A549 (cell line): Measurements from ENCODE around the gene KCNQ1OT1.

Experiments used
- BHLHE40 ChIP-seq: IDR thresholded peaks from 2 replicates; pipeline ENCODE4 v1.6.1; 2012; ENCODE audit warnings: low read depth, low read length, inconsistent platforms
- CHD2 ChIP-seq: fragments of 150-350 bp; IDR thresholded peaks from 2 replicates; pipeline ENCODE4 v1.6.1; 2014; ENCODE audit warnings: low read length; ENCODE audit not compliant: partially characterized antibody
- CHD4 ChIP-seq: fragments of 200-600 bp; sonication (generic); IDR thresholded peaks from 2 replicates; pipeline ENCODE4 v1.6.1; 2016; ENCODE audit warnings: antibody characterized with exemption, mild to moderate bottlenecking, borderline replicate concordance
- EP300 ChIP-seq, 2 experiments: fragments of >200 bp; sonication (Bioruptor Twin); formaldehyde crosslinking; IDR thresholded peaks; 2 replicates in 1 of 2; 3 replicates in 1 of 2; pipeline ENCODE4 v1.6.1; 2016 to 2017
- JUN ChIP-seq, 2 experiments: fragments of >200 bp; sonication (Bioruptor Twin); formaldehyde crosslinking; IDR thresholded peaks; 2 replicates in 1 of 2; 3 replicates in 1 of 2; pipeline ENCODE4 v1.6.1; 2016 to 2017
- NPAS2 ChIP-seq: fragments of 250-450 bp; sonication (Bioruptor Pico); IDR thresholded peaks from 2 replicates; pipeline ENCODE4 v1.8.0; 2022; ENCODE audit warnings: mild to moderate bottlenecking, moderate library complexity, borderline replicate concordance
- NR3C1 ChIP-seq: fragments of >200 bp; sonication (Bioruptor Twin); formaldehyde crosslinking; IDR thresholded peaks from 3 replicates; pipeline ENCODE4 v1.6.1; 2017
- POLR2A ChIP-seq: IDR thresholded peaks from 2 replicates; pipeline ENCODE4 v1.6.1; 2012; ENCODE audit warnings: mild to moderate bottlenecking, low read length
- RAD21 ChIP-seq, 2 experiments: fragments of >200 bp in 1 of 2; sonication (Bioruptor Twin) in 1 of 2; formaldehyde crosslinking in 1 of 2; IDR thresholded peaks in 1 of 2; conservative IDR thresholded peaks in 1 of 2; 2 replicates in 1 of 2; 3 replicates in 1 of 2; pipeline ENCODE4 v1.6.1; 2012 to 2018; ENCODE audit warnings: inconsistent platforms in 1 of 2
- REST ChIP-seq: fragments of 200-600 bp; sonication (generic); IDR thresholded peaks from 2 replicates; pipeline ENCODE4 v1.6.1; 2016; ENCODE audit warnings: antibody characterized with exemption, mild to moderate bottlenecking, moderate library complexity
- ZSCAN20 ChIP-seq: fragments of 250-450 bp; sonication (Bioruptor Pico); IDR thresholded peaks from 2 replicates; pipeline ENCODE4 v1.8.0; 2022; ENCODE audit warnings: mild to moderate bottlenecking, moderate library complexity
- TF ChIP-seq, protein P1 (sequence below): fragments of >200 bp; sonication (Bioruptor Twin); formaldehyde crosslinking; IDR thresholded peaks from 3 replicates; pipeline ENCODE4 v1.5.1; 2016

- no peak for TF ChIP-seq CHD2
- TF ChIP-seq, protein P1, sequence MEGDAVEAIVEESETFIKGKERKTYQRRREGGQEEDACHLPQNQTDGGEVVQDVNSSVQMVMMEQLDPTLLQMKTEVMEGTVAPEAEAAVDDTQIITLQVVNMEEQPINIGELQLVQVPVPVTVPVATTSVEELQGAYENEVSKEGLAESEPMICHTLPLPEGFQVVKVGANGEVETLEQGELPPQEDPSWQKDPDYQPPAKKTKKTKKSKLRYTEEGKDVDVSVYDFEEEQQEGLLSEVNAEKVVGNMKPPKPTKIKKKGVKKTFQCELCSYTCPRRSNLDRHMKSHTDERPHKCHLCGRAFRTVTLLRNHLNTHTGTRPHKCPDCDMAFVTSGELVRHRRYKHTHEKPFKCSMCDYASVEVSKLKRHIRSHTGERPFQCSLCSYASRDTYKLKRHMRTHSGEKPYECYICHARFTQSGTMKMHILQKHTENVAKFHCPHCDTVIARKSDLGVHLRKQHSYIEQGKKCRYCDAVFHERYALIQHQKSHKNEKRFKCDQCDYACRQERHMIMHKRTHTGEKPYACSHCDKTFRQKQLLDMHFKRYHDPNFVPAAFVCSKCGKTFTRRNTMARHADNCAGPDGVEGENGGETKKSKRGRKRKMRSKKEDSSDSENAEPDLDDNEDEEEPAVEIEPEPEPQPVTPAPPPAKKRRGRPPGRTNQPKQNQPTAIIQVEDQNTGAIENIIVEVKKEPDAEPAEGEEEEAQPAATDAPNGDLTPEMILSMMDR: no peak
- no peak for TF ChIP-seq POLR2A
- no peak for TF ChIP-seq REST
- no peak for TF ChIP-seq EP300 (IDR thresholded peaks at IDR 0.05)
- TF ChIP-seq JUN (IDR thresholded peaks at IDR 0.05): no peak
- no peak for TF ChIP-seq NR3C1
- no peak for TF ChIP-seq CHD4
- TF ChIP-seq ZSCAN20: no peak
- TF ChIP-seq BHLHE40: no peak
- no peak for TF ChIP-seq NPAS2
- no peak for TF ChIP-seq RAD21 (conservative IDR thresholded peaks at IDR 0.05 in 1 of 2, IDR thresholded peaks at IDR 0.05 in 1 of 2)
These were observed 136.4 kb downstream of the KCNQ1OT1 start for GRCh38 chr11:2563213-2564007.
